Lung (tissue), 12 donors: ENCODE measurements around the gene HCRTR1. TPM values are rescaled to one million over a fixed set of nuclear protein-coding genes. Genes with fewer than 3 reads are reported as not detected.

ENCODE experiments used
- ATAC-seq: fragments of 200-7000 bp; cut with Tn5 transposase; one replicate; pipeline ENCODE4 v1.9.1; 2020; ENCODE audit warnings: moderate number of reproducible peaks; ENCODE audit not compliant: insufficient read depth, low FRiP score
- DNase-seq, 3 donors: peaks; one replicate each; pipeline ENCODE4 v3.0.0-alpha.2; 2013 to 2017
- H3K27ac ChIP-seq, 2 donors: one replicate each; pipeline ENCODE4 v1.5.1; 2013; ENCODE audit warnings: mild to moderate bottlenecking in 2 of 2, moderate library complexity in 2 of 2, control low read depth in 1 of 2, inconsistent platforms in 1 of 2, low read depth in 1 of 2, low read length in 1 of 2
- H3K27me3 ChIP-seq, 3 donors: one replicate each; pipeline ENCODE4 v1.5.1; 2013; ENCODE audit warnings: low read length in 2 of 3; ENCODE audit not compliant: control insufficient read depth in 3 of 3, insufficient read depth in 3 of 3
- H3K36me3 ChIP-seq, 4 donors: one replicate each; pipeline ENCODE4 v1.5.1; 2013; ENCODE audit warnings: low read length in 4 of 4, mild to moderate bottlenecking in 1 of 4, moderate library complexity in 1 of 4; ENCODE audit not compliant: control insufficient read depth in 4 of 4, insufficient read depth in 4 of 4
- H3K4me1 ChIP-seq, 5 donors: one replicate each; pipeline ENCODE4 v1.5.1; 2013; ENCODE audit warnings: low read length in 5 of 5, mild to moderate bottlenecking in 2 of 5, moderate library complexity in 1 of 5; ENCODE audit not compliant: control insufficient read depth in 5 of 5, insufficient read depth in 5 of 5
- H3K4me3 ChIP-seq: one replicate; pipeline ENCODE4 v1.5.1; 2013; ENCODE audit warnings: mild to moderate bottlenecking, control low read depth, moderate library complexity
- H3K9ac ChIP-seq, 2 donors: one replicate each; pipeline ENCODE4 v1.5.1; 2013; ENCODE audit warnings: low read length in 2 of 2, control low read depth in 1 of 2; ENCODE audit not compliant: insufficient read depth in 1 of 2
- H3K9me3 ChIP-seq, 4 donors: one replicate each; pipeline ENCODE4 v1.5.1; 2013; ENCODE audit warnings: low read length in 3 of 4, mild to moderate bottlenecking in 1 of 4, moderate library complexity in 1 of 4; ENCODE audit not compliant: control insufficient read depth in 4 of 4, insufficient read depth in 3 of 4
- WGBS, 2 donors: extraction: QIAGEN DNeasy Blood & Tissue Kit; methylation state at CpG; one replicate each; pipeline ENCODE4 v1.1.7; 2013; 5-methylcytosine and 5-hydroxymethylcytosine counted together
- polyA plus RNA-seq, 2 donors: library from polyadenylated mRNA; stranded (reverse); fragments of 200-250 nt; gene quantifications; one replicate each; pipeline ENCODE4 v1.2.1, GENCODE V29; 2013
- total RNA-seq, 2 donors: library from RNA; depleted of rRNA in 1 of 2; stranded (reverse); fragments of >200 nt in 1 of 2; gene quantifications; one replicate each; pipeline ENCODE4 v1.2.1, GENCODE V29; 2014 to 2021
- TF ChIP-seq, protein P1 (sequence below): IDR thresholded peaks from 2 replicates; pipeline ENCODE4 v1.5.1; 2012; ENCODE audit warnings: mild to moderate bottlenecking; ENCODE audit errors: control extremely low read depth, extremely low read depth
- donor health status: control.
- donor health status: control.
- donor health status: Bipolar disorder and iron deficiency.
- donor health status: healthy.
- donor health status: DM: yes; HTN: yes; CAD: no.

The HCRTR1 gene
- total and polyA plus RNA-seq, 4 donors, result 0.08 to 0.14 TPM; not detected in 2

GRCh38 chr1:31600641-31601040 is 16.8 kb upstream of the HCRTR1 start:
- ATAC-seq, result no peak
- H3K36me3 ChIP-seq, result no peaks in the 10 kb centered on the region
- H3K27me3 ChIP-seq, result no peaks in the 10 kb centered on the region
- TF ChIP-seq, protein P1, sequence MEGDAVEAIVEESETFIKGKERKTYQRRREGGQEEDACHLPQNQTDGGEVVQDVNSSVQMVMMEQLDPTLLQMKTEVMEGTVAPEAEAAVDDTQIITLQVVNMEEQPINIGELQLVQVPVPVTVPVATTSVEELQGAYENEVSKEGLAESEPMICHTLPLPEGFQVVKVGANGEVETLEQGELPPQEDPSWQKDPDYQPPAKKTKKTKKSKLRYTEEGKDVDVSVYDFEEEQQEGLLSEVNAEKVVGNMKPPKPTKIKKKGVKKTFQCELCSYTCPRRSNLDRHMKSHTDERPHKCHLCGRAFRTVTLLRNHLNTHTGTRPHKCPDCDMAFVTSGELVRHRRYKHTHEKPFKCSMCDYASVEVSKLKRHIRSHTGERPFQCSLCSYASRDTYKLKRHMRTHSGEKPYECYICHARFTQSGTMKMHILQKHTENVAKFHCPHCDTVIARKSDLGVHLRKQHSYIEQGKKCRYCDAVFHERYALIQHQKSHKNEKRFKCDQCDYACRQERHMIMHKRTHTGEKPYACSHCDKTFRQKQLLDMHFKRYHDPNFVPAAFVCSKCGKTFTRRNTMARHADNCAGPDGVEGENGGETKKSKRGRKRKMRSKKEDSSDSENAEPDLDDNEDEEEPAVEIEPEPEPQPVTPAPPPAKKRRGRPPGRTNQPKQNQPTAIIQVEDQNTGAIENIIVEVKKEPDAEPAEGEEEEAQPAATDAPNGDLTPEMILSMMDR, result no peak
- no peak overlapping the region for H3K27ac ChIP-seq
- WGBS, 2 donors, result 70 to 74% methylated on average over 2 of the region's 2 CpGs
- no peaks in the 10 kb centered on the region for H3K9me3 ChIP-seq
- no peak for DNase-seq
- H3K4me3 ChIP-seq, result no peak overlapping the region
- H3K9ac ChIP-seq, result no peak overlapping the region
- no peaks in the 10 kb centered on the region for H3K4me1 ChIP-seq

GRCh38 chr1:31602081-31602480 is 15.4 kb upstream of the HCRTR1 start:
- no peaks in the 10 kb centered on the region for H3K9me3 ChIP-seq
- WGBS, 2 donors, result 98 to 99% methylated on average over 2 of the region's 2 CpGs
- no peaks in the 10 kb centered on the region for H3K4me1 ChIP-seq
- TF ChIP-seq, protein P1, result no peak
- no peak overlapping the region for H3K9ac ChIP-seq
- H3K36me3 ChIP-seq, result no peaks in the 10 kb centered on the region
- ATAC-seq, result no peak
- H3K27ac ChIP-seq, result no peak overlapping the region
- H3K27me3 ChIP-seq, result no peaks in the 10 kb centered on the region
- H3K4me3 ChIP-seq, result no peak overlapping the region
- no peak for DNase-seq

DNA sequence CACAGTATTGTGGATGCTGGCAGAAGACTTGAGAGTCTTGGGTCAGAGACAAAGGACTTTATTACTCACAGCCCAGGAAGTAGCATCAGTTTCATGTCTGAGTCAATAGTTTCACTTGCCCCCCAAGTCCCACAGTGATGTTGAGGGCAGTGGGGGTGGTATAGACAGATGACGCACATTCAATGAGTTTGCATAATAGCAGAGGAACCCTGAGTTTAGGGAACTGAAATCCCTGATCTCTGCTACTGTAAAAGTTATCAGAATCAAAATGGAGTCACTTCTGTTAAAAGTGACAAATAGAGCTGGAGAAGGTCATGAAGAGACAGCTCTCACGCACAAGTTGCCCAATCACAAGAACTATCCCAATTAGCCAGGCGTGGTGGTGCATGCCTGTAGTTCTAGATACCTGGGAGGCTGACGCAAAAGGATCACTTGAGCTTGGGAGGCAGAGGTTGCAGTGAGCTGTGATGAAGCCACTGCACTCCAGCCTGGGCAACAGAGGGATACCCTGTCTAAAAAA is 11.5 kb upstream of the HCRTR1 start:
- no peak for ATAC-seq
- Histone ChIP-seq H3K36me3 (no peaks in the 10 kb centered on the region), H3K27ac (no peak overlapping the region), H3K27me3 (no peaks in the 10 kb centered on the region), H3K4me3 (no peak overlapping the region), H3K9ac (no peak overlapping the region), H3K4me1 (no peaks in the 10 kb centered on the region), H3K9me3 (no peaks in the 10 kb centered on the region)
- 68 to 76% methylated on average over 4 of the region's 4 CpGs for WGBS, 2 donors
- TF ChIP-seq, protein P1, result no peak
- DNase-seq, result no peak

DNA sequence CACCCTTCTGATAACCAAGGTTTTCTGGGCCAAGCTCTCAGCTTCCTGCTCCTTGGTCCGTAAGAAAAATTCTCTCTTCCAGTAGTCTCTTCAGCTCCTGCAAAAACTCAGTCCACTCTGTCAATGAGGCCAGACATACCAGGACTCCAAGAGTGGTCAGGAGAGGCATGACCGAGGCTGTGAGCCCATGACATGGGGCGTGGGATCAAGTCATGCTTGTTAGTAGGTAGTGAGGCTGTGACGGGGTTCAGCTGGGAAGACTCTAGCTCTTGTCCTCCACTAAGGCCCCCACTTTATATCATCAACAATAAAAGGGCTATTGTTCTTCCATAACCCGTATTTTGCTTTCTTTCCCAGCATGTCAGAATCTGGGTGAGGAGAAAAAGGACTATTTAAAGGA is 10.1 kb upstream of the HCRTR1 start:
- Histone ChIP-seq H3K27ac (no peak overlapping the region), H3K4me3 (no peak overlapping the region), H3K9ac (no peak overlapping the region), H3K4me1 (no peaks in the 10 kb centered on the region), H3K27me3 (no peaks in the 10 kb centered on the region), H3K36me3 (no peaks in the 10 kb centered on the region), H3K9me3 (no peaks in the 10 kb centered on the region)
- no peak for DNase-seq
- TF ChIP-seq, protein P1, result no peak
- WGBS, 2 donors, result 89 to 92% methylated on average over 5 of the region's 5 CpGs
- no peak for ATAC-seq
